GM10266 (cell line): ENCODE measurements around the gene KAZALD1.

Experiments used
- DNase-seq: peaks from one replicate; pipeline ENCODE4 v3.0.0; 2012; ENCODE audit errors: extremely low spot score
- TF ChIP-seq, protein P1 (sequence below): IDR thresholded peaks from 2 replicates; pipeline ENCODE4 v1.5.1; 2012; ENCODE audit warnings: mild to moderate bottlenecking, low read depth; ENCODE audit not compliant: control insufficient read depth, insufficient read depth; ENCODE audit errors: missing control alignments

KAZALD1 gene

DNA sequence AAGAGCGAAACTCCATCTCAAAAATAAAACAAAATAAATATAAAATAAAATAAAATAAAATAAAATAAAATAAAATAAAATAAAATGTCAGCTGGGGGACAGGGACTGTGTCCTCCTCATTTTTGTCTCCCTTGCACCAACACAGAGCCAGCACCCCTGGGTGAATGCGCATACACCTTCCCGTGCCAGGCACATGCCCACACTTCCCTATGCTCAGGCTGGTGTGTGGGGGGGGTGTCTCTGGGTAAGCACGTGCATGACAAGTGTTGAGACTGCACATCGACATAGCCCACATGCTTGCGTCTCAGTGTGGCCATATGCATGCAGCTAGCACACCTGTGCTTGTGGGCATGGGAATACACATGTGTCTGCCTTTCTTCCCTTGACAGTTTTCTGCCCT is 44.6 kb downstream of the KAZALD1 start:
- TF ChIP-seq, protein P1, sequence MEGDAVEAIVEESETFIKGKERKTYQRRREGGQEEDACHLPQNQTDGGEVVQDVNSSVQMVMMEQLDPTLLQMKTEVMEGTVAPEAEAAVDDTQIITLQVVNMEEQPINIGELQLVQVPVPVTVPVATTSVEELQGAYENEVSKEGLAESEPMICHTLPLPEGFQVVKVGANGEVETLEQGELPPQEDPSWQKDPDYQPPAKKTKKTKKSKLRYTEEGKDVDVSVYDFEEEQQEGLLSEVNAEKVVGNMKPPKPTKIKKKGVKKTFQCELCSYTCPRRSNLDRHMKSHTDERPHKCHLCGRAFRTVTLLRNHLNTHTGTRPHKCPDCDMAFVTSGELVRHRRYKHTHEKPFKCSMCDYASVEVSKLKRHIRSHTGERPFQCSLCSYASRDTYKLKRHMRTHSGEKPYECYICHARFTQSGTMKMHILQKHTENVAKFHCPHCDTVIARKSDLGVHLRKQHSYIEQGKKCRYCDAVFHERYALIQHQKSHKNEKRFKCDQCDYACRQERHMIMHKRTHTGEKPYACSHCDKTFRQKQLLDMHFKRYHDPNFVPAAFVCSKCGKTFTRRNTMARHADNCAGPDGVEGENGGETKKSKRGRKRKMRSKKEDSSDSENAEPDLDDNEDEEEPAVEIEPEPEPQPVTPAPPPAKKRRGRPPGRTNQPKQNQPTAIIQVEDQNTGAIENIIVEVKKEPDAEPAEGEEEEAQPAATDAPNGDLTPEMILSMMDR, result no peak
- no peak for DNase-seq

DNA sequence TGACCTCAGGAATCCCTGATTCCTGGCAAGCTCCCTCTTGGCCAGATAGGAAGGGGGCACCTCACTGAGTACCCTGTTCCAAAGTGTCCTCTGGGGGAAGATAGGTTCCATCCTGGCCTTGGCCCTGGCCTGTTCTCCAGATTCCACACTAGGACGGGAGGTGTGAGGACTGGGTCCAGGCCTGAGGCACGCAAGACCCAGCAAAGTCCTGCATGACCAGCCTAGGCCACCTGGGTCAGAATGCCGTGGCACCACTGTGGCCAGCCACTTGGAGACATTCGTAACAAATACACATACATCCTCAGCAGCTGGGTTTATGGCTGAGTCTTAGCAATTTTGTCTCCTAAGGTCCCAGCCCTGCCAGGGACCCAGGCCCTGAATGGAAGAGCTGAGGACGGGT is 46.0 kb downstream of the KAZALD1 start:
- no peak for DNase-seq
- TF ChIP-seq, protein P1, result no peak

DNA sequence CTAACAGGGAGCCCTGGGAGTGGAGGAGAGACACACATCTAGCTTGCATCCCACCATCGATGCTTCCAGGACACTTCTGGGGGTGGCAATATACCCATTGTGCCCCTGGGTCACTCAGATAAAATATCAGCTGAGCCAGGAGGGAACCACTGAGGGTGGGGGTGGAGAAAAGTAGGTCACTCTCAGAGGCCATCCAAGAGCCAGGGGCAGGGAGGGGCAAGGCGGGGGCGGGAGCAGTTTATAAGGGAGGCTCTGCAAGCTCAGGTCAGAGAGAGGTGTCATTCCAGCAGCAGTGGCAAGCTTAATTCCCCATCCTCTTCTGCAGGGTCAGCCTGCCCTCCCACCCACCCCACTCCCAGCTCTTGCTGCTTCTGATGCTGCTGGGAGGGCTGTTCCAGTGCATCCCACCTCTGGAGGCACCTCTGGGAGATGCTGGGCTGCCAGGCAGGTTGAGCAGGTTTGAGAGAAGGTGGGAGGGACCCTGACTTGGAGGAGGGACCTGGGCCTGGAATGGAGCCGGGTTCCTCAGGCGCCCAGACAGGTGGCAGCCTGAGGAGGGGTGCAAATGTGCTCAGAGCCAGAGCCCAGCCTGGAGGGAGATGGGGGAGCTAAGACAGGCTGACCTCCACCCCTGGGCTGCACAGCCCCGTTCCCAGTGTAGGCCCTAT is 49.2 kb downstream of the KAZALD1 start:
- DNase-seq, result no peak
- TF ChIP-seq, protein P1, result no peak

DNA sequence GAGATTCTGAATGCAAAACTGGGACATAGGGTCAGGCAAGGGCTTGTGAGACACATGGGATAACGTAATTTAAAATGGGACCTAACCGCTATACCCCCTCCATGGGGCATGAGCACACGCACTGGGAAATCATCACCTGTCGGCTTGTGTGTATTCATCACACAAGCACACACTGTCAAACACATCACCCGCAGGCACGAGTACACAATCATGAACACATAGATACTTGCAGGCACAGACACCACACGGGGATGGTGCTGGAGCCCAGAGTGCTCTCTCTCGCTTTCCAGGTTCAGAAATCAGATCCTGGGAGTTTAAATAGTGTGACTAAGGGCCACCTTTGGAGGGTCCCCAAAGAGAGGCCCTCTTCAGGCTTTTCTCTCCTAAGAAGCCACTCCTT is 49.8 kb downstream of the KAZALD1 start:
- no peak for DNase-seq
- TF ChIP-seq, protein P1, result no peak

DNA sequence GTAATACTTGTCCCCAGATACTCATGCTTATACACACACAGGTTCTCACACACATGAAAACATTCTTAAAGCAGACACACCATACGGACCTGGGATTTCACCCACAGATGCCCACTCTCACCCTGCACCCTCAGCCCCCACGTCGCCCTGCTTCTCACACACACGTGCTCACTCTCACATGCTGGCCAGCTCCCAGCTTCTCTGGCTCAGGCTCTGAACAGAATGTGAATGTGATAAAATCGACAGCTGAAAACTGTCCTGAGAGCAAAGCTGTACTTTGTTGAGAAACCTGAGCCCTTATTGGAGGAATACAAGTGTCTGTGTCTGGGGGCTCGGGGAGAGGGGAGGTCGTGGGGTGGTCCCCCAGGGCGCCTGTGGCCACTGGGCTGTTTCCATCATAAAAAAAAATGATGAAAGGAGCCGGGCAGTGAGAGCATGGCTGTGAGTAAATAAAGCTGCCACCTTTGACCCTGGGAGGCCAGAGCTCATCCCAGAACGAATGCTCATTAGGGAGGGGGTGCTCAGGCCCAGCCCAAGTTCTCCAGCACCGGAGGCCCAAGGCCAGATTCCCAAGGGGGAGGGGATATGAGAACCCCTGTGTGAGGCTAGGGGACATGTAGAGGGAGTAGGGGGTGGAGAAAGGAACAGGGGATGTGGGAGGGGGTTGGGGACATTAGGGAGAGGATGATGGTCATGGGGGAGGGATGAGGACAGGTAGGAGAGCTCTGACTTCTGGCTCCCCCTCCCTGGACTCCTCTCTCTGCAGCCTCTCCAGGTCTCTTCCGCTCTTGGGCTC is 51.2 kb downstream of the KAZALD1 start:
- TF ChIP-seq, protein P1, result no peak

DNA sequence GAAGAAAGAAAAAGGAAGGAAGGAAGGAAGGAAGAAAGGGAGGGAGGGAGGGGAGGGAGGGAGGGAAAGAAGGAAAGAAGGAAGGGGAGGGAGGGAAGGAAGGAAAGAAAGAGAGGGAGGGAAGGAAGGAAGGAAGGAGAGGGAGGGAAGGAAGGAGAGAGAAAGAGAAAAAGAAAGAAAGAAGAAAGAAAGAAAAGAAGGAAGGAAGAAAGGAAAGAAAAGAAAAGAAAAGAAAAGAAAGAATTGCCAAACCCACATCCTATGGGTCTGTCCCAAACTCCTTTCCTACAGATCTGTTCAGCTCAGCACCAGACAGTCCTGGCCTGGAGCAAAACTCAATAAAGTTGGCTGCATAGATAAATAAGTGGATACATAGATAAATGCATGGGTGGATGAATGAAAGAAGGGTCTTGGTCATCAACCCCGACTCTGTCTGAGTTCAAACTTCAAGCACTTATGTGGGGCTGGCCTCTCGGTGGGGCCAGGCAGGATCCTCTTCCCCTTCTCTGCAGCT is 52.2 kb downstream of the KAZALD1 start:
- TF ChIP-seq, protein P1, result no peak
- DNase-seq, result no peak

More for the DNA sequence above, 51.2 kb downstream of the KAZALD1 start:
- DNase-seq, result no peak

DNA sequence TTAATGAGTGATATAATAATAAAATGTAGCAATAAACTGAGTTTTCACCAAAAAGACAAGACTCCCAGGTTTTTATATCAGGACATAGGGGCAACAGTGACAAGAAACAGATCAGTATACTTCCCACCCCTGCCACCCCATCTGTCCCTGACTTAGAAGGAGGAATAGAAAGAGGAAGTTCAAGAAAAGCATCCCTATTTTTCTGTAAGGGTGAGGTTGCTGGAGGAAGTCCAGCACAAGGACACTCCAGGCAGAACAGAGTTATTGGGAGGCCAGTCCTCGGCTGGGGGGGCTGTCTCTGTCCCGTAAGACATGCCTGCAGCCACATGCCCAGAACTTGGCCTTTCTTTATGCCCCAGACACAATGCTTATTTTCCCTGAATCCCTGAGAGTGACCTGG is 52.9 kb downstream of the KAZALD1 start:
- TF ChIP-seq, protein P1, result no peak
- no peak for DNase-seq
